Stimulated activated CD8-positive, alpha-beta memory T cell treated with anti-CD3 and anti-CD28 coated beads, Interleukin-4, amount 100 ng/mL, for 1 hour (primary cell): ENCODE measurements around the gene EFNA2.
"Not testable (repeated sequence)": the region's sequence is repeated elsewhere in the genome, so short reads cannot be mapped to it uniquely, and the experiment has no call there.

Experiments
- DNase-seq, 2 donors: peaks; one replicate each; pipeline ENCODE4 v3.0.0-alpha.2; 2020; ENCODE audit warnings: low read depth in 2 of 2, low spot score in 1 of 2

EFNA2 gene

DNA sequence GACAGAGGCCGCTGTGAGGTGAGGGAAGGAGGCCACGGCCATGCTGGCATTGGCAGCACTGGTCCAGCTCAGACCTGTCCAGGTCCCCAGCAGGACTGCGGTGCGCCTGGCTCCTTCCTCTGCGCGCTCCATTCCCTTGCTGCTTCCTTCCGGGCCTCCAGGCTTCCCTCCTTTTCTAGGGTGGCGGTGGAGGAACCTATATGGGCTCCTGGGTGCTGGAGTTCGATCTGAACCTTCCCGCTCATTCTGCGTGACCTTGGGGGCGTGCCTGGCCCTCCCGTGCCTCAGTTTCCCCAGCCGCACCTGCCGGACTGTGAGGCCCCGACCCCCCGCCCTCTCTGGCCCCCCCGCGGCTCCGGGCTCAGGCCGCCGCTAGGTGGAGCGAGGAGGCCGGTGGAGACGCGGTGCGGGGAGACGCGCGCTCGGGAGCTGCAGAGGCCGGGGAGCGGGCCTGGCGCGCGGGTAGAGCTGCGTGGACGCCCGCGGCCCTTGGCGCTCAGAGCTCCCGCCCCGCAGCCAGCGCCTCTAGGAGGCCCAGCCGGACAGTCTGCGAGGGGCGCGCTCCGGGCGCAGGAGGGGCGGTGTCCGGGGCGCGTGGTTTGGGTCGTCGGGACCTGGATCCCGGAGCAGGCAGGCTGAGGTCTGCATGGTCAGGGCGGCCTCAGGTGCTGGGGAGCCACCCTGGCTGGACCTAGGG lies 29.9 kb downstream of the EFNA2 start:
- no peak for DNase-seq

- DNase-seq, result no peak
Observed at GRCh38 chr19:1316466-1316865, 30.8 kb downstream of the EFNA2 start.

- DNase-seq, result no peak
Observed at GRCh38 chr19:1317274-1318003, 31.8 kb downstream of the EFNA2 start.

GRCh38 chr19:1318678-1319471 lies 33.2 kb downstream of the EFNA2 start:
- DNase-seq, result no peak

- DNase-seq, result not testable (repeated sequence)
Observed at GRCh38 chr19:1320282-1320650, 34.6 kb downstream of the EFNA2 start.

GRCh38 chr19:1321539-1321938 lies 35.9 kb downstream of the EFNA2 start:
- DNase-seq, result no peak

DNA sequence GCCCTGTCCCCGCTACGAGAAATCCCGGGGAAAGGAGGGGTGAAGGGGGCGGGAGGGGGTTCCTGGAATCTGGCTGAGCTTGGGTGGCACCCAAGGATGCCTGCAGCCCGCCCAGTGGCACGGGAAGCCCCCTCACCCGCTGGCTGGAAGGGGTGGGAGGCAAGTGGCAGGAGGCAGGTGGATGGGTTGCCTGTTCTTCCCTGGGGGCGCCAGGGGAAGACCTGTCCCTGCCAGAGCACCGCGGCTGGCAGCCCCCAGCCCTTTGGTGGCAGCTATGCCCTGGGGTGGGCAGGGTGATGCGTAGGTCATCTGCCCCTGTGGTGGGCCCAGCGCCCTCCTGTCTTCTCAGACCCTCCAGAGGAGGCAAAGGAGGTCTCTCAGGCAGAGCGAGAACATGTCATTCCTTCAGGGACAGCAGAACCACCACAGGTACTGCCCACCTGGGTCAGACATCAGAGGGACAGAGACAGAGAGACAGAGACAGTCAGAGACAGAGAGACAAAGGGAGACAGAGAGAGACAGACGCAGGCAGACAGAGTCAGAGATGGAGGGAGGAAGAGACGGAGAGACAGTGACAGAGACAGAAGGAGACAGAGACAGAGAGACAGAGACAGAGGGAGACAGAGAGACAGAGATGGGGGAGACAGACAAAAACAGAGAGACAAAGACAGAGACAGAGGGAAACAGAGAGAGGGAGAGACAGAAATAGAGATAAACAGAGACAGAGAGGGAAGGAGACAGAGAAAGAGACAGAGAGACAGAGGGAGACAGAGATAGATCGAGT lies 36.7 kb downstream of the EFNA2 start:
- no peak for DNase-seq

DNA sequence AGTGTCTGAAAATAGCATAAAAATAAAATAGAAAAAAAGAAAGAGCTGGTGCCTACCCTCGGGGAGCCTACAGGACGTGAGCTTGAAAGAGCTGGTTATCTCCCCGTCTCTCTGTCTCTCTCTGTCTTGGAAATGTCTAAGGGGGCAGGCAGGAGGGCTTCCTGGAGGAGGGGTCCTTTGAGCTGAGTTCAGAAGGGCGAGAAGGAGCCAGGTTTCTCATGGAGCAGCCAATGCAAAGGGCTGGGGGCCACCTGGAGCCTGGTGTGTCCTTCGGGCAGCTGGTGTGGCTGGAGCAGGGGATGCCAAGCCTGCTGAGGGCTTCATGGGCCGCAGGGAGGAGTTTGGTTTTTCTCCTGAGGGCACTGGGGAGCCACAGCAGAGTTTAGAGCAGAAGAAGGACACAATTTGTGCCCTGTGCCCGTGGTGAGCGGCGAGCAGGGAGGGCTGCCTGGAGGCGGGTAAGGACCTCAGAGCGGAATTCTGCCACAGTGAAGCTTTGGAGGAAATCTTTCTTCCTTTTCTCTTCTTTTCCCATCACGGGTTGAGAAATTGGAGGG lies 38.7 kb downstream of the EFNA2 start:
- DNase-seq, result no peak

- DNase-seq, result no peak
Observed at GRCh38 chr19:1324806-1325567, 39.3 kb downstream of the EFNA2 start.

- no peak for DNase-seq
Observed at GRCh38 chr19:1325568-1326294, 40.1 kb downstream of the EFNA2 start.

GRCh38 chr19:1327125-1327524 lies 41.5 kb downstream of the EFNA2 start:
- DNase-seq, result no peak

DNA sequence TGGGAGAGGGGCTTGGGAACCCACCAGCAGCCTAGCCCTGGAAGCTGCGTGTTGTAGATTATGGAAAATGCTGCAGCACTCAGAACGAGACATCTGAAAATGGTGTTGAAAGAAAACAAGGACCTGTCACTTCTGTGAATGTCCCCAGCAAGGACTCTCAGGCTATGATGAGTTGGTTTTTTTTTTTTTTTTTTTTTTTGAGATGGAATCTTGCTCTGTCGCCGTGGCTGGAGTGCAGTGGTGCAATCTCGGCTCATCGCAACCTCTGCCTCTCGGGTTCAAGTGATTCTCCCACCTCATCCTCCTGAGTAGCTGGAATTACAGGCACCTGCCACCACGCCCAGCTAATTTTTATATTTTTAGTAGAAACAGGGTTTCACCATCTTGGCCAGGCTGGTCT lies 46.5 kb downstream of the EFNA2 start:
- not testable (repeated sequence) for DNase-seq

- DNase-seq, result no peak
Observed at GRCh38 chr19:1336079-1336684, 50.5 kb downstream of the EFNA2 start.

GRCh38 chr19:1340681-1341469 lies 55.2 kb downstream of the EFNA2 start:
- DNase-seq, result no peak

DNA sequence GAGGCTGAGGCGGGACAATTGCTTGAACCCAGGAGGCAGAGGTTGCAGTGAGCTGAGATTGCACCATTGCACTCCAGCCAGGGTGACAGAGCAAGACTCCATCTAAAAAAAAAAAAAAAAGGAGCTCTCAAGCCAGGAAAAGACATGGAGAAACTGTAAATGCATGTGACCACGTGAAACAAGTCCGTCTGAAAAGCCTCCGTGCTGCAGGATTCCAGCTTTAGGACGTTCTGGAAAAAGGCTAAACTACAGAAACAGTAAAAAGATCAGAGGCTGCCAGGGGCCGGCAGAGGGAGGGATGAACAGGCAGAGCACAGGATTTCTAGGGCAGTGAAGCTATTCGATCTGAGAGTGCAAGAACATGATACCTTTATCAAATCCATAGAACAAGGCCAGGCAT lies 57.4 kb downstream of the EFNA2 start:
- DNase-seq, result no peak

- no peak for DNase-seq
Observed at GRCh38 chr19:1349211-1349610, 63.5 kb downstream of the EFNA2 start.

- DNase-seq, result no peak
Observed at GRCh38 chr19:1350867-1351266, 65.2 kb downstream of the EFNA2 start.
